Gastrocnemius medialis (tissue), 4 donors: ENCODE measurements around the gene SCGB1D1.

Experiments
- POLR2A ChIP-seq, 2 donors: fragments of 450-650 bp; IDR thresholded peaks; one replicate each; pipeline ENCODE4 v1.6.1; 2017; ENCODE audit warnings: antibody characterized with exemption in 2 of 2, mild to moderate bottlenecking in 2 of 2, moderate library complexity in 2 of 2
- TF ChIP-seq, protein P1 (sequence below), 5 experiments: fragments of 450-650 bp in 3 of 5; fragments of 200-600 bp in 2 of 5; sonication (generic) in 2 of 5; IDR thresholded peaks in 4 of 5; conservative IDR thresholded peaks in 1 of 5; 1 replicate in 4 of 5; 2 replicates in 1 of 5; pipeline ENCODE4 v1.5.1; 2016 to 2019; ENCODE audit warnings: antibody characterized with exemption in 5 of 5, mild to moderate bottlenecking in 3 of 5, moderate library complexity in 3 of 5

DNA sequence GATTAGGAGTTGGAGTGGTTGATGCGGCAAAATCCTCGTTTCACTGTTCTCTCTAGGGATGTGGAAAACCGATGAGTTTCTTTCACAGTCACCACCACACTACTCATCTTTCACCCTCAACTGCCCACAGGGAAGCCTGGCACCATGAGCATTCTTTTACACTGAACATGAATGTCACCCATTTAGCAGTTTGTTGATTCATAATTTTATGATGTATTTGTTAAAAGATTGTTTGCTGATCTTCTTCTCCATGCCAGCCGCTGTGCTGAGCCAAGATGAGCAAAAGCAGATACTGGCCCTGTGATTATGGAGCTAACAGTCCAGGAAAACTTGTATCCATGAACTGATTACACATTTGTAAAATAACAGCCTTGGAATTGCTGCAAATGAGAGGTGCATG lies 48.1 kb downstream of the SCGB1D1 start:
- TF ChIP-seq, protein P1, sequence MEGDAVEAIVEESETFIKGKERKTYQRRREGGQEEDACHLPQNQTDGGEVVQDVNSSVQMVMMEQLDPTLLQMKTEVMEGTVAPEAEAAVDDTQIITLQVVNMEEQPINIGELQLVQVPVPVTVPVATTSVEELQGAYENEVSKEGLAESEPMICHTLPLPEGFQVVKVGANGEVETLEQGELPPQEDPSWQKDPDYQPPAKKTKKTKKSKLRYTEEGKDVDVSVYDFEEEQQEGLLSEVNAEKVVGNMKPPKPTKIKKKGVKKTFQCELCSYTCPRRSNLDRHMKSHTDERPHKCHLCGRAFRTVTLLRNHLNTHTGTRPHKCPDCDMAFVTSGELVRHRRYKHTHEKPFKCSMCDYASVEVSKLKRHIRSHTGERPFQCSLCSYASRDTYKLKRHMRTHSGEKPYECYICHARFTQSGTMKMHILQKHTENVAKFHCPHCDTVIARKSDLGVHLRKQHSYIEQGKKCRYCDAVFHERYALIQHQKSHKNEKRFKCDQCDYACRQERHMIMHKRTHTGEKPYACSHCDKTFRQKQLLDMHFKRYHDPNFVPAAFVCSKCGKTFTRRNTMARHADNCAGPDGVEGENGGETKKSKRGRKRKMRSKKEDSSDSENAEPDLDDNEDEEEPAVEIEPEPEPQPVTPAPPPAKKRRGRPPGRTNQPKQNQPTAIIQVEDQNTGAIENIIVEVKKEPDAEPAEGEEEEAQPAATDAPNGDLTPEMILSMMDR (IDR thresholded peaks at IDR 0.05 in 4 of 5, conservative IDR thresholded peaks at IDR 0.05 in 1 of 5): no peak
- TF ChIP-seq POLR2A (IDR thresholded peaks at IDR 0.05): no peak
